Lower leg skin (tissue), 4 donors: ENCODE measurements around the gene GOLPH3. TPM values are rescaled to one million over a fixed set of nuclear protein-coding genes. Genes with fewer than 3 reads are reported as not detected.

ENCODE experiments used
- DNase-seq, 2 donors: peaks; one replicate each; pipeline ENCODE4 v3.0.0-alpha.2; 2019; ENCODE audit warnings: low spot score in 2 of 2
- H3K4me3 ChIP-seq: fragments of 200-600 bp; sonication (generic); 2 replicates; pipeline ENCODE4 v1.5.1; 2017; ENCODE audit warnings: mild to moderate bottlenecking, low read depth; ENCODE audit not compliant: poor library complexity, severe bottlenecking
- POLR2A ChIP-seq, 2 donors: fragments of 450-650 bp; IDR thresholded peaks; one replicate each; pipeline ENCODE4 v1.6.1; 2016 to 2017; ENCODE audit warnings: antibody characterized with exemption in 2 of 2, mild to moderate bottlenecking in 1 of 2, moderate library complexity in 1 of 2
- WGBS, 2 donors: methylation state at CpG; one replicate each; pipeline ENCODE4 v1.1.5; 2018; 5-methylcytosine and 5-hydroxymethylcytosine counted together
- intact Hi-C: fragments of 100-400 bp; cut with DNase I; formaldehyde crosslinking; loops from one replicate; pipeline ENCODE4 v1.15.0; 2023; ENCODE audit warnings: low total_unique reads
- total RNA-seq, 4 donors: library from RNA; depleted of rRNA; stranded (reverse); fragments of >200 nt; gene quantifications; one replicate each; pipeline ENCODE4 v1.1.0, GENCODE V29; 2016
- TF ChIP-seq, protein P1 (sequence below), 3 donors: fragments of 450-650 bp; IDR thresholded peaks; one replicate each; pipeline ENCODE4 v1.5.1; 2016; ENCODE audit warnings: antibody characterized with exemption in 3 of 3, mild to moderate bottlenecking in 3 of 3, moderate library complexity in 2 of 3

Gene GOLPH3
- total RNA-seq, 4 donors from 2014 or later, result 57.9 to 121 (median 66.2) TPM

DNA sequence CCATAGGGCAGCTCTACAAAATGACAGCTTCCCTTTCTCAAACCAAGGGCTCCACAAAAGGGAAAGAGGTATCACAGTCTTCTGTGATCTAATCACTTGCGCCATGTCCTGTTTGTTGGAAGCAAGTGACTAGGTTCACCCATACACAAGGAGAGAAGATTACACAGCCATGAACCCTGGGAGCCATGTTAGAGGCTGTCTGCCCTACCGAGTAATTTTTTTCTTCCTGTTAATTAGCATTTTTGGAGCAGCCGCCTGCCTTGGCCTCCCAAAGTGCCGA lies 33.2 kb upstream of the GOLPH3 start:
- no peak overlapping the region for H3K4me3 ChIP-seq
- 90 to 93% methylated on average over 4 of the region's 4 CpGs for WGBS, 2 donors
- no peak for TF ChIP-seq POLR2A (IDR thresholded peaks at IDR 0.05)
- TF ChIP-seq, protein P1, sequence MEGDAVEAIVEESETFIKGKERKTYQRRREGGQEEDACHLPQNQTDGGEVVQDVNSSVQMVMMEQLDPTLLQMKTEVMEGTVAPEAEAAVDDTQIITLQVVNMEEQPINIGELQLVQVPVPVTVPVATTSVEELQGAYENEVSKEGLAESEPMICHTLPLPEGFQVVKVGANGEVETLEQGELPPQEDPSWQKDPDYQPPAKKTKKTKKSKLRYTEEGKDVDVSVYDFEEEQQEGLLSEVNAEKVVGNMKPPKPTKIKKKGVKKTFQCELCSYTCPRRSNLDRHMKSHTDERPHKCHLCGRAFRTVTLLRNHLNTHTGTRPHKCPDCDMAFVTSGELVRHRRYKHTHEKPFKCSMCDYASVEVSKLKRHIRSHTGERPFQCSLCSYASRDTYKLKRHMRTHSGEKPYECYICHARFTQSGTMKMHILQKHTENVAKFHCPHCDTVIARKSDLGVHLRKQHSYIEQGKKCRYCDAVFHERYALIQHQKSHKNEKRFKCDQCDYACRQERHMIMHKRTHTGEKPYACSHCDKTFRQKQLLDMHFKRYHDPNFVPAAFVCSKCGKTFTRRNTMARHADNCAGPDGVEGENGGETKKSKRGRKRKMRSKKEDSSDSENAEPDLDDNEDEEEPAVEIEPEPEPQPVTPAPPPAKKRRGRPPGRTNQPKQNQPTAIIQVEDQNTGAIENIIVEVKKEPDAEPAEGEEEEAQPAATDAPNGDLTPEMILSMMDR (IDR thresholded peaks at IDR 0.05), result no peak
- intact Hi-C loops, result no loop called here
- DNase-seq, result no peak

DNA sequence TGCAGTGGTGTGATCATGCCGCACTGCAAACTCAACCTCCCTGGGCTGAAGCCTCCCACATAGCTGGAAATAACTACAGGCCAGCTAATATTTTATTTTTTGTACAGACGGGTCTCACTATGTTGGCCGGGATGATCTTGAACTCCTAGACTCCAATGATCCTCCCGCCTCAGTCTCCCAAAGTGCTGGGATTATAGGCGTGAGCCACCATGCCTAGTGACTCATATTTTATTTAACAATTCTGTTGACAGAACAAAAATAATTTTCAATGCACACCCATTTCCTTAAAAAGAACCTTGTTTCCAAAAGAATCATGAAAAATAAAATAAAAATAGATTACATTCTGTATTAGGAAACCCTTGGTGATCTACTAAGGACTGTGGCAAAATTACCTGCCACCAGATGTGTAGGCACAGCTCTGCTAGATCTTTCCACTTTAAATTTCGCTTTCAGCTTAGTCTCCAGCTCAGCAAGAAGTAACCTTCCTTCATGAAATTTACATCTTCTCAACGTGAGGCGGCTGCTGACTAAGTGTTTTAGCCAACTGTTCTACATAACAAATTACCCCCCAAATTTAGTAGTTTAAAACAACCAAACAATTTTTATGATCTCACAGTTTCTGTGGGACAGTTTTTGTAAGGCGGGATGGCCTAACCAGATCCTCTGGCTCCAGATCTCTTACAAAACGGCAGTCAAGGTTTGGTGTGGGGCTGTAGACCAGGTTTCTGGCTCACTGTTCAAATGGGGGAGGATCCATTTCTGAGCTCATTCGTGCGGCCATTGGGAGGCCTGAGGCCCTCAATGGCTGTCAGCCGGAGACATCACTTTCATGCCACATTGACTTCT lies 32.6 kb upstream of the GOLPH3 start:
- TF ChIP-seq, protein P1 (IDR thresholded peaks at IDR 0.05), result no peak
- TF ChIP-seq POLR2A (IDR thresholded peaks at IDR 0.05), result no peak
- H3K4me3 ChIP-seq, result no peak overlapping the region
- 77 to 83% methylated on average over 13 of the region's 13 CpGs for WGBS, 2 donors
- no peak for DNase-seq
- intact Hi-C loops, result no loop called here

DNA sequence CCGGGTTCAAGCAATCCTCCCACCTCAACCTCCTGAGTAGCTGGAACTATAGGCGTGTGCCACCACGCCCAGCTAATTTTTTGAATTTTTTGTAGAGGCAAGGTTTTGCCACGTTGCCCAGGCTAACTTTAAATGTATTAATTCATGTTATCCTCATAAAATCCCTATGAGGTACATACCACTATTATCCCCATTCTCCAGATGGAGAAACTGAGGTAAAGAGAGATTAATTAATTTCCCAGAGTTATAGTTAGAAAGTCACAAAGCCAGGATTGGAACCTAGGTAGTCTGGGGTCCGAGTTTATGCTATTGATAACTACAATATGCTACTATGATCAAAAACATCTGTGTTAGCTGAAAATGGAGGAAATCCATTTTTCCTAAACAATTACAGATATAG lies 31.9 kb upstream of the GOLPH3 start:
- WGBS, 2 donors, result 67 to 71% methylated on average over 5 of the region's 5 CpGs
- TF ChIP-seq, protein P1 (IDR thresholded peaks at IDR 0.05), result no peak
- no peak for TF ChIP-seq POLR2A (IDR thresholded peaks at IDR 0.05)
- intact Hi-C loops, result no loop called here

DNA sequence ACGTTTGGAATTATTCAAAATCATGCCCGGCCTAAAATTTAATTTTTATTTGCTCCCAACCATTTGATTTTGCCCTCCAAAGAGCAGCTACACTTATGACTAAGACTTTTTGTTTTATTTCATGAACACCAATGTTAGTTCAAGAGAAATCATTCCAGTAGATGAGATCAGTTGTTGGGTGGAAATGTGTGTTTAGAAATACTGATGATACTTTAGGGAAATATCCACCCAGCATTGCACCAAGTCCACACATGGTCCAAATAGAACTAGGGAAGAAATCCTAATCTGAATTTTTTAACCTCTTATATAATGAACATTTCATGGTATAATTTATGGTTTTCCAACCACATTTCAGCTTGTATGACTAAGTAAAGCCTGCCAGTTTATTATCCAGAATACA lies 28.3 kb upstream of the GOLPH3 start:
- 57 to 83% methylated on average over 2 of the region's 2 CpGs for WGBS, 2 donors
- no peak for DNase-seq
- no peak overlapping the region for H3K4me3 ChIP-seq
- no peak for TF ChIP-seq POLR2A (IDR thresholded peaks at IDR 0.05)
- TF ChIP-seq, protein P1 (IDR thresholded peaks at IDR 0.05), result no peak
- intact Hi-C loops, result no loop called here

More for the DNA sequence above, 31.9 kb upstream of the GOLPH3 start:
- DNase-seq, result no peak
- no peak overlapping the region for H3K4me3 ChIP-seq

DNA sequence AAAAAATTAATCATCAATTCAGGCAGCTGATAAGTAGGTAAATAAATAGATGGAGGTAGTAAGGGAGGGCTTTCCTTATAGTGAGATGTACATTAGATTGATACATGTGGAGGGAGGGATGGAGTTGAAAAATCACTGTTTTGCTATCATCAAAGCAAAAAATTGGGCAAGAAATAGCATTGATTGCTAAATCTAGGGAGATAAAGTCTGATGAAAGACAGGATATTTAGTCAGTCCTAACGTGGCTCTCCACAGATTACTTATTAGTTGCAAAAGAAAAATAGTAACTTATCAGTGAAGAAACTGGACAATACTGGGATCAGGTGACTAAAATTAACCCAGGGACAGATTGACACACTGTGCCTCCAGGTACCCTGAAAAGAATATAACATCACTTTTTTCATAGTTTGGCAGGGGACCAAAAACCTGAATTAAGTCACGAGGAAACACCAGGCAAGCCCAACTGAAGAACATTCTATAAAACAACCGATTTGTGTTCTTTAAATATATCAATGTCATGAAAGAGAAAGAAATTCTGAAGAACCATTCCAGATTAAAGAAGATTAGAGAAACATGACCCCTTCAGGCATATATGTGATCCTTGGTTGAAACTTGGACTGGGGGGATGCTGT lies 27.1 kb upstream of the GOLPH3 start:
- TF ChIP-seq, protein P1 (IDR thresholded peaks at IDR 0.05), result no peak
- TF ChIP-seq POLR2A (IDR thresholded peaks at IDR 0.05), result no peak
- WGBS, 2 donors, result 22 to 25% methylated on average over 3 of the region's 3 CpGs
- intact Hi-C loops, result no loop called here
- DNase-seq, result no peak
- H3K4me3 ChIP-seq, result no peak overlapping the region
